PC-3 (cell line): Measurements from ENCODE around the gene ATP1B3. TPM values are rescaled to one million over a fixed set of nuclear protein-coding genes. Genes with fewer than 3 reads are reported as not detected.

Experiments
- ATAC-seq: fragments of 200-7000 bp; cut with Tn5 transposase; 2 replicates; pipeline ENCODE4 v1.9.1; 2020; ENCODE audit warnings: mild to moderate bottlenecking, moderate library complexity
- BruUV-seq: library from RNA; stranded (reverse); fragments of 400-500 nt; replicated peaks from 2 replicates; lab custom pipeline; 2021; lab: Mats Ljungman, UMichigan
- CTCF ChIA-PET: fragments of 300-600 bp; sonication (Branson Sonifier 250); formaldehyde crosslinking; loops from one replicate; lab custom pipeline; 2022; ENCODE audit warnings: antibody characterized with exemption; lab: Charles Lee
- POLR2A ChIA-PET: fragments of 300-600 bp; sonication (Branson Sonifier 250); formaldehyde crosslinking; loops from one replicate; lab custom pipeline; 2022; ENCODE audit warnings: antibody characterized with exemption; ENCODE audit not compliant: unreplicated experiment; lab: Charles Lee
- DNase-seq: peaks from one replicate; pipeline ENCODE4 v3.0.0-alpha.2; 2015
- H2AFZ ChIP-seq: fragments of 300-600 bp; sonication (generic); 2 replicates; pipeline ENCODE4 v1.6.0; 2016; ENCODE audit warnings: antibody characterized with exemption, low read length
- H3F3A ChIP-seq: fragments of 300-600 bp; sonication (generic); one replicate; pipeline ENCODE4 v1.6.0; 2017; ENCODE audit warnings: antibody characterized with exemption, low read length, control low read depth, mild to moderate bottlenecking; ENCODE audit not compliant: unreplicated experiment
- H3K27ac ChIP-seq: fragments of 300-600 bp; sonication (generic); 2 replicates; pipeline ENCODE4 v1.5.1; 2016; ENCODE audit warnings: mild to moderate bottlenecking, low read length
- H3K27me3 ChIP-seq: fragments of 300-600 bp; sonication (generic); 2 replicates; pipeline ENCODE4 v1.6.1; 2016; ENCODE audit warnings: low read length, mixed read lengths
- H3K36me3 ChIP-seq: fragments of 300-600 bp; sonication (generic); 2 replicates; pipeline ENCODE4 v1.6.1; 2016; ENCODE audit warnings: low read depth, mixed run types, low read length, mixed read lengths
- H3K4me1 ChIP-seq: fragments of 300-600 bp; sonication (generic); 2 replicates; pipeline ENCODE4 v1.5.1; 2016; ENCODE audit warnings: low read length; ENCODE audit not compliant: insufficient read depth
- H3K4me2 ChIP-seq: fragments of 300-600 bp; sonication (generic); 2 replicates; pipeline ENCODE4 v1.6.0; 2016; ENCODE audit warnings: low read length
- H3K4me3 ChIP-seq: fragments of 300-600 bp; sonication (generic); 2 replicates; pipeline ENCODE4 v1.5.1; 2016; ENCODE audit warnings: mild to moderate bottlenecking, low read length, mixed read lengths
- H3K79me2 ChIP-seq: fragments of 300-600 bp; sonication (generic); 2 replicates; pipeline ENCODE4 v1.6.1; 2017; ENCODE audit warnings: low read length, mixed read lengths
- H3K9ac ChIP-seq: fragments of 300-600 bp; sonication (generic); 2 replicates; pipeline ENCODE4 v1.6.0; 2016; ENCODE audit warnings: mild to moderate bottlenecking, low read length
- H3K9me2 ChIP-seq: fragments of 300-600 bp; sonication (generic); replicated peaks from 2 replicates; pipeline ENCODE4 v1.6.1; 2016; ENCODE audit warnings: mixed run types, low read length, mixed read lengths
- H3K9me3 ChIP-seq: fragments of 300-600 bp; sonication (generic); 2 replicates; pipeline ENCODE4 v1.6.1; 2016; ENCODE audit warnings: low read length, mixed read lengths
- H4K20me1 ChIP-seq: fragments of 300-600 bp; sonication (generic); 2 replicates; pipeline ENCODE4 v1.6.1; 2016; ENCODE audit warnings: low read length, mixed read lengths
- EZH2 ChIP-seq: fragments of 300-600 bp; sonication (generic); IDR thresholded peaks from one replicate; pipeline ENCODE4 v1.6.1; 2017; ENCODE audit warnings: antibody characterized with exemption, mild to moderate bottlenecking, low read length; ENCODE audit not compliant: unreplicated experiment
- EZH2phosphoT487 ChIP-seq: fragments of 300-600 bp; sonication (generic); IDR thresholded peaks from 2 replicates; pipeline ENCODE4 v1.6.1; 2018; ENCODE audit warnings: mild to moderate bottlenecking, antibody characterized with exemption, low read length, borderline replicate concordance
- intact Hi-C: fragments of 100-400 bp; cut with micrococcal nuclease; formaldehyde crosslinking; loops from 2 replicates; pipeline ENCODE4 v1.9.0; 2023
- total RNA-seq: library from RNA; depleted of rRNA; stranded (reverse); fragments of >200 nt; gene quantifications from 2 replicates; pipeline ENCODE4 v1.2.3, GENCODE V29; 2014
- TF ChIP-seq, protein P1 (sequence below): fragments of 300-600 bp; sonication (generic); conservative IDR thresholded peaks from 2 replicates; pipeline ENCODE4 v1.5.1; 2017; ENCODE audit warnings: antibody characterized with exemption, low read depth, mild to moderate bottlenecking, low read length

Gene ATP1B3
- total RNA-seq, 1 experiment from 2014 or later = 20.6 TPM

DNA sequence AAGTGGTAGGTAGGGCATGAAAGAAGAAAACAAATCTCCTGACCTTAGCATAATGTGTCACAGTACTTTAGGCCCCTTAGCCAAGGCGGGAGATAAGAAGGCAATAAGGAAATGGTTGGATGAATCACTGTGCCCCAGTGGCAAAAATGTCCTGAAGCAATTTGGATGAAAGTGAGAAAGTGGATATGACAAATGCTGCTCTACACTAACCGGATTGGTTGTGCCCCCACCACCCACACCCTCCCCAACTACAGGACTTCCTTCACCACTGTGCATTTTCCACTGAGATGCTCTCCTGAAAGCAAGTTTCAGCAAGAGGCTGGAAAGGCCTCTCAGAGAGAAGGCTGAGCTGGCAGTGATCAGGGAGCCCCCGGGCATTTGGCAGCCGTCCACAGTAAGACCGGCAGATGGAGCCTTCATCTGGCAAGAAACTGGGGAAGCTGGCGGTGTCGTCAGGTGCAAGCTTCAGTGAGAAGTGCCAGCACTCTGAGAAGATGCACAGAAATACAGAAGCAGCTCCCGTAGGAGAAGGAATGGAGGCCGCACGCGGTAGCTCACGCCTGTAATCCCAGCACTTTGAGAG is 63.8 kb downstream of the ATP1B3 start:
- intact Hi-C loops = loop anchor here (10.0 kb wide), 1 partner anchor 55 kb away; no protein-coding TSS in a partner anchor
- peak; percentile 93 for DNase-seq
- H3K36me3 ChIP-seq = no peaks in the 10 kb centered on the region
- peak; percentile 92 for ATAC-seq
- no peak overlapping the region for H3K9ac ChIP-seq
- no peaks in the 10 kb centered on the region for H3K79me2 ChIP-seq
- H2AFZ ChIP-seq = peak overlapping the region; percentile 55; the same call in 1 of the 2 replicates
- no peaks in the 10 kb centered on the region for H3F3A ChIP-seq
- no peaks in the 10 kb centered on the region for H4K20me1 ChIP-seq
- H3K4me3 ChIP-seq = peak overlapping the region; percentile 24; the same call in 1 of the 2 replicates
- peaks cover 22% of the 10 kb centered on the region for H3K4me1 ChIP-seq
- no peaks in the 10 kb centered on the region for H3K9me2 ChIP-seq
- POLR2A ChIA-PET = interaction anchor here (0.6 kb wide), 1 partner anchor 448 kb away, joined by 29 read pairs; no protein-coding TSS in a partner anchor
- H3K9me3 ChIP-seq = no peaks in the 10 kb centered on the region
- TF ChIP-seq, protein P1, sequence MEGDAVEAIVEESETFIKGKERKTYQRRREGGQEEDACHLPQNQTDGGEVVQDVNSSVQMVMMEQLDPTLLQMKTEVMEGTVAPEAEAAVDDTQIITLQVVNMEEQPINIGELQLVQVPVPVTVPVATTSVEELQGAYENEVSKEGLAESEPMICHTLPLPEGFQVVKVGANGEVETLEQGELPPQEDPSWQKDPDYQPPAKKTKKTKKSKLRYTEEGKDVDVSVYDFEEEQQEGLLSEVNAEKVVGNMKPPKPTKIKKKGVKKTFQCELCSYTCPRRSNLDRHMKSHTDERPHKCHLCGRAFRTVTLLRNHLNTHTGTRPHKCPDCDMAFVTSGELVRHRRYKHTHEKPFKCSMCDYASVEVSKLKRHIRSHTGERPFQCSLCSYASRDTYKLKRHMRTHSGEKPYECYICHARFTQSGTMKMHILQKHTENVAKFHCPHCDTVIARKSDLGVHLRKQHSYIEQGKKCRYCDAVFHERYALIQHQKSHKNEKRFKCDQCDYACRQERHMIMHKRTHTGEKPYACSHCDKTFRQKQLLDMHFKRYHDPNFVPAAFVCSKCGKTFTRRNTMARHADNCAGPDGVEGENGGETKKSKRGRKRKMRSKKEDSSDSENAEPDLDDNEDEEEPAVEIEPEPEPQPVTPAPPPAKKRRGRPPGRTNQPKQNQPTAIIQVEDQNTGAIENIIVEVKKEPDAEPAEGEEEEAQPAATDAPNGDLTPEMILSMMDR = no peak
- no peak for TF ChIP-seq EZH2phosphoT487
- TF ChIP-seq EZH2 = no peak
- peak overlapping the region; percentile 67 for H3K4me2 ChIP-seq
- CTCF ChIA-PET = no interaction called here
- peak overlapping the region; percentile 60 for H3K27ac ChIP-seq
- BruUV-seq = no TSS peak
- H3K27me3 ChIP-seq = no peaks in the 10 kb centered on the region

- Histone ChIP-seq H3K27me3 (no peaks in the 10 kb centered on the region), H3K4me2 (peak overlapping the region; percentile 67), H3K4me1 (peaks cover 22% of the 10 kb centered on the region), H3K27ac (peak overlapping the region; percentile 23), H3K79me2 (no peaks in the 10 kb centered on the region), H4K20me1 (no peaks in the 10 kb centered on the region), H3K36me3 (no peaks in the 10 kb centered on the region), H3K9ac (no peak overlapping the region), H3K9me3 (no peaks in the 10 kb centered on the region), H3K9me2 (no peaks in the 10 kb centered on the region), H2AFZ (peak overlapping the region; percentile 55), H3K4me3 (peak overlapping the region; percentile 24; the same call in 1 of the 2 replicates), H3F3A (no peaks in the 10 kb centered on the region)
- intact Hi-C loops = loop anchor here (10.0 kb wide), 1 partner anchor 54 kb away; no protein-coding TSS in a partner anchor
- DNase-seq (peak; percentile 25), ATAC-seq (peak; percentile 37)
- TF ChIP-seq, protein P1 = no peak
- POLR2A ChIA-PET = no interaction called here
- CTCF ChIA-PET = no interaction called here
- no TSS peak for BruUV-seq
Measured at GRCh38 chr3:141941093-141941492, 64.7 kb downstream of the ATP1B3 start.

DNA sequence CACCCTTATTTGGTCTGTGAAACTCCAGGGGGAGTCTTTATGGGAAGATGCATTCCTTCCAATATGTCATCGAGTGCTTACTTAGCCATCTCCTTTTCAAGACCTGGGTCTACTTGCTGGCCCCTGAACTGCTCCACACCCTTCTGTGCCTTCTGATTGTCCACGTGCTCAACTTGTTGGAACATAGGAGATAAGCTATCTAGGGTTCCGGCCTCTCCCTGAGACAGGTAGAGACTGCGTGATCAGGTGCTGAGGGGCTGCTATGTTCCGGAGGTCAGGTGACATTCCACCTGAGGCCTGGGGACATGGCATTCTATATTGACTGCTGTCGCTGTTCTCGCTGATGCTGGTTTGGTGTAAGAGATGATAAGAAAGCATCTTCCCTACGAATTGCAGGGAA is 65.6 kb downstream of the ATP1B3 start:
- Histone ChIP-seq H3K27me3 (no peaks in the 10 kb centered on the region), H3K9me3 (no peaks in the 10 kb centered on the region), H3K4me1 (peaks cover 22% of the 10 kb centered on the region), H3F3A (no peaks in the 10 kb centered on the region), H3K4me2 (no peak overlapping the region), H3K36me3 (no peaks in the 10 kb centered on the region), H3K27ac (no peak overlapping the region), H3K9ac (no peak overlapping the region), H3K9me2 (no peaks in the 10 kb centered on the region), H3K79me2 (no peaks in the 10 kb centered on the region), H4K20me1 (no peaks in the 10 kb centered on the region), H2AFZ (no peak overlapping the region), H3K4me3 (no peak overlapping the region)
- ATAC-seq (no peak), DNase-seq (no peak)
- TF ChIP-seq EZH2 = no peak
- TF ChIP-seq, protein P1 = no peak
- TF ChIP-seq EZH2phosphoT487 = no peak
- ChIA-PET POLR2A (no interaction called here), CTCF (no interaction called here)
- intact Hi-C loops = loop anchor here (10.0 kb wide), 1 partner anchor 53 kb away; no protein-coding TSS in a partner anchor
- BruUV-seq = no TSS peak
